ENCODE results near the gene SPECC1. TPM values are rescaled to one million over a fixed set of nuclear protein-coding genes. Genes with fewer than 3 reads are reported as not detected.
"Not testable (repeated sequence)": the region's sequence is repeated elsewhere in the genome, so short reads cannot be mapped to it uniquely, and the experiment has no call there.

SPECC1 gene
- total RNA-seq, 1 experiment from 2014 or later = 43.5 TPM

DNA sequence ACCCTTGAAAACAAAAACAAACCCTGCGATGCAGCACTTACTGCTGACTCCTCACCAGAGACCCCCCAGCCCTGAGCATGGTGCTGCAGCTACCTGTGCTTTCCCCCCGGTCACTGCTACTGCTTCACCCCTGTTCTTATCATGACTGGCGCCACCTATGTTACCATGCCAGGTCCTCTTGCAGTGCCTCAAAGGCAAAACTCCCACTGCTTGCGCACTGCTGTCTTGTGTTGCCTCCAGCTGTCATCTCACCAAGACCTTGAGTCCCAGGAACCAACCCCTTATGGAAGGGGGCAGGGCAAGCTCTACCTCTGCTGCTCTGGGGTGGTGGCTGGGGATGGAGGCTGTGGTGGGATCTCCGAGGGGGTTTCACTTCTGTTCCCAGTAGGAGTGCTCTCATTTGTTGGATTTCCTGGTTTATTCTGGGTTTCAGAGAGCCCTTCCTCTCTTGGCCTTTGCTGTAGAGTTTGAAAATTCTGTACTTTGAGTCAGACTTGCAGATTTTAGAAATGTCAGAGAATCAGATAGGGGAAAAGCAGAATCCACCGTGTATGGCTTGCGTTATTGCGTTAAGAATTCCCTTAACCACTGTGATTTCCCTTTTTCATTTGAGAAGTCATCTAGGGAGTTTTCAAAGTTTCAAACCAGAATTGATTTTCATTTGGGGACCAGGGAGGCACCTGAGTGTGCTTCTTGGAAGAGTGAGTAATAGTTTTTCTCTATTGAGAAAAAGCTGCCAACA lies 96.6 kb downstream of the SPECC1 start:
- peak; percentile 27; the same call in 1 of the 2 replicates for ATAC-seq

DNA sequence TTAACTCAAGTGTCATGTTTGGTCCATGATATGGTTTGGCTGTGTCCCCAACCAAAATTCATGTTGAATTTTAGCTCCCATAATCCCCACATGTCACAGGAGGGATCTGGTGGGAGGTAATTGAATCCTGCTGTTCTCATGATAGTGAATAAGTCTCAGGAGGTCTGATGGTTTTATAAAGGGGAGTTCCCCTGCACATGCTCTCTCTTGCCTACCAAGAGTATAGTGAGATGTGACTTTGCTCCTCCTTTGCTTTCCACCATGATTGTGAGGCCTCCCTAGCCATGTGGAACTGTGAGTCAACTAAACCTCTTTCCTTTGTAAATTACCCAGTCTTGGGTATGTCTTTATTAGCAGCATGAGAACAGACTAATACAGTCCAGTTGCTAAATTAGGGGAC lies 97.3 kb downstream of the SPECC1 start:
- CTCF ChIA-PET; H4K20me1 ChIP-seq (ENCODE audit: insufficient read depth); H3K9me2 ChIP-seq (ENCODE audit: insufficient read depth); BruUV-seq (replicated peaks); intact Hi-C loops (cut with micrococcal nuclease); POLR2A ChIA-PET; H3K27me3 ChIP-seq (ENCODE audit: insufficient read depth, low read length); H3K79me2 ChIP-seq (ENCODE audit: insufficient read depth, low read length); H3K36me3 ChIP-seq (ENCODE audit: control insufficient read depth in 1 of 2, insufficient read depth in 2 of 2, low read length in 2 of 2); ATAC-seq; H3K9ac ChIP-seq (ENCODE audit: low read length); H3K27ac ChIP-seq (ENCODE audit: low read depth, low read length); H3K4me2 ChIP-seq (ENCODE audit: low read length); H3K4me1 ChIP-seq (ENCODE audit: control insufficient read depth in 1 of 2, insufficient read depth in 2 of 2, low read length in 2 of 2); RAD21 ChIA-PET (ENCODE audit: low non-redundant PET in 1 of 2, low total read pairs in 2 of 2, uncharacterized antibody in 2 of 2, unreplicated experiment in 2 of 2); H3K4me3 ChIP-seq (replicated peaks in 1 of 2; ENCODE audit: low read depth in 1 of 2, low read length in 2 of 2); H3K9me3 ChIP-seq (ENCODE audit: control insufficient read depth in 1 of 2, insufficient read depth in 1 of 2, low read depth in 1 of 2, low read length in 2 of 2); H2AFZ ChIP-seq (ENCODE audit: low read depth, low read length, poor library complexity, severe bottlenecking); DNase-seq (ENCODE audit: low read depth, low spot score): not testable (repeated sequence)

More for the DNA sequence above, 96.6 kb downstream of the SPECC1 start:
- TF ChIP-seq CEBPB (IDR thresholded peaks at IDR 0.05; ENCODE audit: low read depth) (no peak), ZNF274 (IDR thresholded peaks at IDR 0.05; ENCODE audit: low read depth, low read length) (no peak), POLR2AphosphoS5 (IDR thresholded peaks at IDR 0.05; ENCODE audit: low read depth, low read length) (no peak), CBX3 (IDR thresholded peaks at IDR 0.05; ENCODE audit: low read depth) (no peak), TCF7L2 (IDR thresholded peaks at IDR 0.05; ENCODE audit: borderline replicate concordance, extremely low read depth, insufficient read depth, insufficient read length) (no peak), SRF (IDR thresholded peaks at IDR 0.05; ENCODE audit: low read depth) (no peak), ZFX (IDR thresholded peaks at IDR 0.05) (no peak), EZH2phosphoT487 (IDR thresholded peaks at IDR 0.05; ENCODE audit: borderline replicate concordance) (no peak), YY1 (IDR thresholded peaks at IDR 0.05; ENCODE audit: extremely low read depth, insufficient replicate concordance, low read depth, low read length) (no peak), ELF1 (IDR thresholded peaks at IDR 0.05; ENCODE audit: borderline replicate concordance, low read depth) (no peak), SIN3A (IDR thresholded peaks at IDR 0.05; ENCODE audit: low read depth) (no peak), SP1 (IDR thresholded peaks at IDR 0.05; ENCODE audit: low read depth) (no peak)
- TF ChIP-seq, protein P1, sequence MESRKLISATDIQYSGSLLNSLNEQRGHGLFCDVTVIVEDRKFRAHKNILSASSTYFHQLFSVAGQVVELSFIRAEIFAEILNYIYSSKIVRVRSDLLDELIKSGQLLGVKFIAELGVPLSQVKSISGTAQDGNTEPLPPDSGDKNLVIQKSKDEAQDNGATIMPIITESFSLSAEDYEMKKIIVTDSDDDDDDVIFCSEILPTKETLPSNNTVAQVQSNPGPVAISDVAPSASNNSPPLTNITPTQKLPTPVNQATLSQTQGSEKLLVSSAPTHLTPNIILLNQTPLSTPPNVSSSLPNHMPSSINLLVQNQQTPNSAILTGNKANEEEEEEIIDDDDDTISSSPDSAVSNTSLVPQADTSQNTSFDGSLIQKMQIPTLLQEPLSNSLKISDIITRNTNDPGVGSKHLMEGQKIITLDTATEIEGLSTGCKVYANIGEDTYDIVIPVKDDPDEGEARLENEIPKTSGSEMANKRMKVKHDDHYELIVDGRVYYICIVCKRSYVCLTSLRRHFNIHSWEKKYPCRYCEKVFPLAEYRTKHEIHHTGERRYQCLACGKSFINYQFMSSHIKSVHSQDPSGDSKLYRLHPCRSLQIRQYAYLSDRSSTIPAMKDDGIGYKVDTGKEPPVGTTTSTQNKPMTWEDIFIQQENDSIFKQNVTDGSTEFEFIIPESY (IDR thresholded peaks at IDR 0.05; ENCODE audit: extremely low read depth, insufficient replicate concordance, low read length) = no peak
- TF ChIP-seq, protein P2, sequence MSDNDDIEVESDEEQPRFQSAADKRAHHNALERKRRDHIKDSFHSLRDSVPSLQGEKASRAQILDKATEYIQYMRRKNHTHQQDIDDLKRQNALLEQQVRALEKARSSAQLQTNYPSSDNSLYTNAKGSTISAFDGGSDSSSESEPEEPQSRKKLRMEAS (IDR thresholded peaks at IDR 0.05) = no peak
- TF ChIP-seq, protein P3, sequence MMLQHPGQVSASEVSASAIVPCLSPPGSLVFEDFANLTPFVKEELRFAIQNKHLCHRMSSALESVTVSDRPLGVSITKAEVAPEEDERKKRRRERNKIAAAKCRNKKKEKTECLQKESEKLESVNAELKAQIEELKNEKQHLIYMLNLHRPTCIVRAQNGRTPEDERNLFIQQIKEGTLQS (IDR thresholded peaks at IDR 0.05) = no peak
- Histone ChIP-seq H3K9ac (ENCODE audit: low read length) (no peak overlapping the region), H3K79me2 (ENCODE audit: insufficient read depth, low read length) (no peaks in the 10 kb centered on the region), H3K27me3 (ENCODE audit: insufficient read depth, low read length) (peaks cover 8% of the 10 kb centered on the region; the same call in 1 of the 2 replicates), H4K20me1 (ENCODE audit: insufficient read depth) (no peaks in the 10 kb centered on the region), H3K9me2 (ENCODE audit: insufficient read depth) (no peaks in the 10 kb centered on the region), H2AFZ (ENCODE audit: low read depth, low read length, poor library complexity, severe bottlenecking) (no peak overlapping the region), H3K4me1 (ENCODE audit: control insufficient read depth in 1 of 2, insufficient read depth in 2 of 2, low read length in 2 of 2) (no peaks in the 10 kb centered on the region), H3K9me3 (ENCODE audit: control insufficient read depth in 1 of 2, insufficient read depth in 1 of 2, low read depth in 1 of 2, low read length in 2 of 2) (no peaks in the 10 kb centered on the region), H3K36me3 (ENCODE audit: control insufficient read depth in 1 of 2, insufficient read depth in 2 of 2, low read length in 2 of 2) (no peaks in the 10 kb centered on the region), H3K27ac (ENCODE audit: low read depth, low read length) (no peak overlapping the region), H3K4me2 (ENCODE audit: low read length) (no peak overlapping the region), H3K4me3 (replicated peaks in 1 of 2; ENCODE audit: low read depth in 1 of 2, low read length in 2 of 2) (no peak overlapping the region)
- RAD21 ChIA-PET (ENCODE audit: low non-redundant PET in 1 of 2, low total read pairs in 2 of 2, uncharacterized antibody in 2 of 2, unreplicated experiment in 2 of 2) = no interaction called here
- CTCF ChIA-PET = no interaction called here
- no TSS peak for BruUV-seq (replicated peaks)
- intact Hi-C loops (cut with micrococcal nuclease) = no loop called here
- POLR2A ChIA-PET = no interaction called here
- DNase-seq (ENCODE audit: low read depth, low spot score) = no peak

Measured in HCT116 (cell line).